Activated CD8-positive, alpha-beta memory T cell treated with anti-CD3 and anti-CD28 coated beads for 4 hours (primary cell): ENCODE results near the gene MLN.

Experiments
- DNase-seq, 2 donors: peaks; one replicate each; pipeline ENCODE4 v3.0.0-alpha.2; 2020; ENCODE audit warnings: low read depth in 2 of 2

Gene MLN

DNA sequence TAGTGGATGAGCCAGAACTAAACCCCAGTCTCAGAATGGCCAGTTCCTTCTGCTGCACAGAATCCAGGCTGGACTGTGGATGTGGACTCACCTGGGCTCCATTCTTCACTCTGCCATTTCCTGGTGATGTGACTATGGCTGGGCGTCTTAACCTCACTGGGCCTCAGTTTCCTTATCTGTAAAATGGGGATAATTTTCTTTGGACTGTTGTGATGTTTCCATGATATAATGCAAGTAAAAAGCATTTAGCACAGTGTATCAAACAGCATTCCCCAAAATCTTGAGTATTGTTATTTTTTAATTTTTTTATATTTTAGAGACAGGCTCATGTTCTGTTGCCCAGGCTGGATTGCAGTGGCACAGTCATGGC, 51.2 kb downstream of the MLN start:
- no peak for DNase-seq

DNA sequence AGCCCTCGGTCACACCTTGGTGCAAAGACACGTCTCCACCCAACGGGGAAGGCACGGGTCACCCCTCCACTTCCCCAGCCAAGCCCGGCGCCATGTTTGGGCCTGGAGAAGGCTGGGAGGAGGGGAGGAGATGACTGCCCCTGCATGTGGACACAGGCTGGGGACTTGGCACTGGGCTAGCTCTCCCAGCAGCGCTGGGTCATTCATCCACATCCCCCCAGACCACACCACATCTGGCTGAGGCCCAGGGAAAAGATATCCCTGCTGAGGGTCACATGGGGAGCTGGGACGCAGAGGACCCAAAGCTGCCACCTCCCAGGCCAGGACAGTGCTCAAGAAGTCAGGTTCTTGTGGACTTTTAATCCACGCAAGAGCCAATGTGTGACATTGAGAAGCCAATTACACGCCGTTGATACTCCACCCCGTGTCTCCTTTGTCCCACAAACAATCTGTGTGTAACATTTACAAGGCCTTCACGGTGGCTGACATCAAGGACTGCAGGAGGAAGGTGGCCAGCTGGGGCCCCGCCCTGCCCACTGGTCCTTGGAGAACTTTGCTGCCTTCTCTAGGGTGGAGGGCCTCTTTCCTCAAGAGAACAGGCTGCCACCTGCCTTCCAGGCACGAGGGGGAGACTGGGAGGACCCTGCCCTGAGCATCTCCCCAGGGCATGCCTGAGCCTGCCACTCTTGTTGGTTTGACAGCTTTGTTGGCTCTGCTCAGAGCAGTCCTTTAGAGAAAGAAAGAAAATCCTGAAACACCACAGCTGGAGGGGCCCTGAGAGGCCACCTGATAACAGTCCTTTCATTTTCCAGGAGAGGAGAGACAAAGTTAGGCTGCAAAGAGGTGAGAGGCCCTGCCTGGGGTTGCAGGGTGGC, 51.8 kb downstream of the MLN start:
- no peak for DNase-seq

DNA sequence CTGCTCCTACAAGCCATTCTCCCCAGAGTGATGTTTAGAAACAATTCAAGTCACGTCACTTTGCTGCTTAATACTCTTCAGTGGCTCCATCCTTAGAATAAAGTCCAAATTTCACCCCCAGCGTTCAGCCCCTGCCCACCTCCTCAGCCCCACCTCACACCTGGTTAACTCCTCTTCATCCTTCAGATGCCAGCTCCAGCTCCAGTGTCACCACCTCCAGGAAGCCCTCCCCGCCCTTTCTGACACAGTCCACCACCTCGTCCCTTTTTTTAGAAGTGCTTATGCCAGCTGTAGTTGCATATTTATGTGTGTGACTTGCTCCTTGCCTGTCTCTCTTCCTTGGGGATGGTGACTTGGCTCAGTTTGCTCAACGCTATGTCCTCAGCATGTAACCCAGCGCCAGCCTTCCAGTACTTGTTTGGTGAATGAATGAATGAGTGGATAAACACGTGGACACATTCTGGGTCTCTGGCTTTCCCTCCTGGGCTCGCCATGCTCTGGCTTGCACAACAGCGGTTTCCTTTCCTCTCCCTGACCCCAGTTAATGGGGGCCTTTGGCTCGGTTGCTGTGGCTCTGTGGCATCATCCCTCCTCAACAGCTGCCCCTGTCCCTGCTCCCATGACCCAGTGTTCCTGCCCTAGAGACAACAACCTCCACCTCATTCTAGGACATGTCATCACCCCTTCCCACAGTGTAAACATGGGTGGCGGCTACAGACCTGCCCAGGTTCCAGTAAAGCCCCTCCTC, 53.4 kb downstream of the MLN start:
- no peak for DNase-seq

DNA sequence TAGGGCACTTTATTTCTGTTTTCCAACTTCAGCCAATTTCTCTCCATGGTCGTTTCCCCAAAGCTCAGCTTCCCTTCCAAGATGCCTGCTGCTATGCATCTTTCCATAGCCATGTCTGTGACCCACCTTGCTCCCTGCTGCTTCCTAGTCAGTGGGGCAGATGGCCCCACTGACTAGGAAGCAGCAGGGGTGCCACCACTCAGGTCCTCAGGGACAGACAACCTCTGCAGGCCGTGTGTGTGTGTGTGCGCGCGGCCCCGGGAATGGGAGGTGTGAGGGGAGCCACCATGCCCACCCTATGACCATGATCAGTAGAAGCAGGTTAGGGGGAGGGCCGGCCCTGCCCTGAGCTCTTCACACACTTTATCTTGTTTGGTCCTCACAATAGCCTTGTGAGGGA, 54.4 kb downstream of the MLN start:
- DNase-seq = no peak

DNA sequence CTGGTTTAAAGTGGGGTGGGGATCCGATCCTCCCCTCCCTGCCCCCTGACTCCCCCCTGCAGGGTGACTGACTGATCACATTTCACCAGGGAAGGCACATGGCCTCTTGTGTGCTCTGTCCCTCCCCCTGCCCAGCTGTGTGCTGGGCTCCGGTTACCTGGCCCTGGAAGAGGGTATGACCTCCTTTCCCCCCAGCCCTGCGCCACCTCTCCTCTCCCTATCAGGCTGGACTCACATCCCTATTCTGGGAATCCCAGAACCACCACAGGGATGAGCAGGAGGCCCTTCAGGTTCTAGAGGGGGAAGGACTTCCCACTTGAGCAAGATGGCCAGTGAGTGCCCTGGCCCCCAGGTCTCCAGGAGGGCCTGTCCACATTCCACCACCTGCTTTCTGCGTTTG, 55.0 kb downstream of the MLN start:
- no peak for DNase-seq

DNA sequence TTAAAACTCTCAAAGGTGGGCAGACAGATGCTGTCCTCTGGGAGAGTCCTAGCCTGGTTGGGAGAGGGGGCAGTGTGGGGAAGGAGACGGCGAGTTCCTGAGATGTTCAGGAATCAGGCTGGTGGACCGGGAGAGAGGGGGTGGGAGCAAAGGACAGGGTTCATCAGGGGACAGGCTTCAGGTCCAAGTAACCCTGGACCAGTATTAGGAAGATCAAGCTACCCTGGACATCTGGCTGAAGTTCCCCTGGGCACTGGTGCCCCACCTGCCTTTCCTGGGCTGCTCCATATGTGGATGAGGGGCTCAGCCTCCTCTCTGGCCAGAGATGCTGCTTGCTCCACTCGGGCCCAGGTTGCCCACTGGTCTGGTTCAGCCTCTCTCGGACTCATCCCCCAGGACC, 56.0 kb downstream of the MLN start:
- no peak for DNase-seq

DNA sequence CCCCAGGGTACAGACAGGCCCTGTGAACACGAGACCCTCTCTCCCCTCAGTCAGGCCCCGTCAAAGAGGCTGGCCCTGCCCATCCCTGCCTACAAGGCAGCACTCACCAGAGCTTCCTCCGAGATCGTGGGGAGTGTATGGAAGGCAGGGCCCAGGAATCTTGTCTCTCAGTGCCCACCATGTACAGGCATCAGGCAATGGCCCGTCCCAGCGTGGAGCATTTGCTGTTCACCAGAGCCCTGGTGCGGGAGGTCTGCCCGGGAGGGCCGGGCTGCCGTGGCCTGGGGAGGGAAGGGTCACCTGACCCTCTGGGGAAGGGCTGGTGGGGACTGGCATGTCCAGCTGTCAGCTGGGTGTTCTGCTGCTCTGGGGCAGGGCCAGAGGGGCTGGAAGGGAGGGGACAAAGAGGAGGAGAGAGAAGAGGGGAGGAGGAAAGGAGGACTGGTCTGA, 57.1 kb downstream of the MLN start, which contains the start of gene IP6K3:
IP6K3 (minus strand) TSS at position 255 of the 450 bp plus-strand sequence. CDS start 11,429 bp downstream, outside the sequence.
- DNase-seq = no peak

DNA sequence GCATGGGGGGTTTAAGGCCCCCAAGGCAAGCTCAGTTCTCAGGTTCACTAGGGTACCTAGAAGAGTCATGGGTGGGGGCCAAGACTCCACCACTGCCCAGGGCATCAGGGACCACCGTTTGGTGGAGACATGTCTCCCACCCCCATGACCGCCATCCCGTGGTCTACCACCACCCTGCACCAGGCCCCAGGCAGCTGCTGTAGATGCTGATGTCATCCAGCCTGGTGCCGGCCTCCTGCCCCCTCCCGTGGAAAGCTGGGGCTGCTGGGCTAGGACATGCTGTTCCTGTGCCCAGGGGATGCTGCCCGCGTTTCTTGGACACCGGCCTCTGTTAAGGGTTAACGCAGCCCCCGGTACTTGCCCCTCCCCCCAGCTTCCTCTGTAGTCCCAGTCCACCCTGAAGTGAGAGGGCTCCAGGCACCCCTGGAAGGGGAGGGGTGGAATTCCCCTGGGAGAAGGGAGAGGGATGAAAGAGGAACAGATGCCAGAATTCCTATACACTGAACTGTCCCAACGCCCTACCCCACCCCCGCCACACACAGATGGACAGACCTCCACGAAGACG, 57.7 kb downstream of the MLN start:
- DNase-seq = no peak

DNA sequence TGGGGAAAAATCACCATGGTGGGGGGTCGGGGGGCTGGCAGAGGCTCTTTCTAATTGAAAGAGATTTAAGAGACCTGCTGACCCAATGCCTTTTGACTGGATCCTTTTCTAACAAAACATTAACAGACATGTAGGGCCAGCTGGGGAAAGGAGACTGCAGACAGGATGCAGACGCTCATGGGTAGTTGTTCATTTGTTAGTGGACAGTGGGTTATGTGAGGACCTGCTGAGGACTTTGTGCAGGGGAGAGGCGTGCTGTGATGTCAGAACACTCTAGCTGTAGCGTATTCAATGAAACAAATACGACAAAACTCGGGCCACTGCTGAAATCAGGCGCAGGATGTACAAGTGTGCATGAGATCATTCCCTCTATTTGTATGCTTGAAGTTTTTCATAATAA, 58.3 kb downstream of the MLN start:
- no peak for DNase-seq

DNA sequence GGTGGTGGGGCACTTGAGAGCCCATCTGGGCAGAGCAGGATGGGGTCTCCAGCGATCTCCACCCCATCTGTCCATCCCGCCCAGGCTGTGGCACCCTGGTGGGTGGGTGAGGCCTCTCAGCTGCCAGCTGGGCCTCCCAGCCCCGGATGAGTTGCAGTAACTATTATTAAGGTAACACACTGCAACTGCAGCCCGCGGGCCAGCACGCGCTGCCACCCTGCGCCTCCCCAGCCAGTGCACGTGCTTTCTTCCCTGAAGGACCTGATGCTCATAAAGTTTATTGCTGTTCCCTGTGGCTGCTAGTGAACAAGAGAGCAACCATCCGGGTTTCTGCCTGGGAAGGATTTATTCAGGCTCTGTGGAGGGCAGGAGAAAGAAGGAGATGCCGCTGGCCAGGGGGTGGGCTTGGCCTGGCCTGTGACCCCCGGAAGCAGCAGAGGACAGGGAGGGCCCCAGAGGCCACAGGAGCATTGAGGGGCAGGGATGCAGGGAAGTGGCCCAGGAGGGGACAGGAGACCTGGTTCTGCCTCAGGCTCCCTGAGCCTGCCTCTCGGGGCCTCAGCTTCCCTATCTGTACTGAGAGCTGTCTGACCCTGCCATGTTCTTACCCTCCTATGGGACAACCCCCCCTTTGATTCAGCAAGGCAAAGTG, 58.8 kb downstream of the MLN start:
- DNase-seq = no peak
